ENCODE measurements around the gene ST6GALNAC3.

ST6GALNAC3 gene

GRCh38 chr1:76146184-76146583 is 71.6 kb downstream of the ST6GALNAC3 start:
- no peak for DNase-seq

GRCh38 chr1:76147917-76148316 is 73.4 kb downstream of the ST6GALNAC3 start:
- DNase-seq: no peak

GRCh38 chr1:76148460-76148859 is 73.9 kb downstream of the ST6GALNAC3 start:
- no peak for DNase-seq

GRCh38 chr1:76153841-76154205 is 79.3 kb downstream of the ST6GALNAC3 start:
- no peak for DNase-seq

- DNase-seq: peak; percentile 66
Observed at GRCh38 chr1:76154206-76154956, 79.8 kb downstream of the ST6GALNAC3 start.

- DNase-seq: no peak
Observed at GRCh38 chr1:76156987-76157386, 82.4 kb downstream of the ST6GALNAC3 start.

GRCh38 chr1:76158126-76158525 is 83.6 kb downstream of the ST6GALNAC3 start:
- no peak for DNase-seq

GRCh38 chr1:76160225-76160624 is 85.7 kb downstream of the ST6GALNAC3 start:
- DNase-seq: no peak

- no peak for DNase-seq
Observed at GRCh38 chr1:76161451-76161850, 86.9 kb downstream of the ST6GALNAC3 start.

GRCh38 chr1:76162254-76162653 is 87.7 kb downstream of the ST6GALNAC3 start:
- no peak for DNase-seq

- DNase-seq: no peak
Observed at GRCh38 chr1:76164165-76164564, 89.6 kb downstream of the ST6GALNAC3 start.

- no peak for DNase-seq
Observed at GRCh38 chr1:76170084-76170483, 95.5 kb downstream of the ST6GALNAC3 start.

GRCh38 chr1:76170513-76170912 is 96.0 kb downstream of the ST6GALNAC3 start:
- DNase-seq: no peak

- DNase-seq: no peak
Observed at GRCh38 chr1:76176000-76176399, 101.5 kb downstream of the ST6GALNAC3 start.

- DNase-seq: no peak
Observed at GRCh38 chr1:76177615-76178014, 103.1 kb downstream of the ST6GALNAC3 start.

- DNase-seq: no peak
Observed at GRCh38 chr1:76179219-76179698, 104.7 kb downstream of the ST6GALNAC3 start.

GRCh38 chr1:76185207-76185606 is 110.7 kb downstream of the ST6GALNAC3 start:
- no peak for DNase-seq

- DNase-seq: no peak
Observed at GRCh38 chr1:76186554-76187170, 112.1 kb downstream of the ST6GALNAC3 start.

- DNase-seq: no peak
Observed at GRCh38 chr1:76187436-76187835, 112.9 kb downstream of the ST6GALNAC3 start.

GRCh38 chr1:76189310-76189709 is 114.8 kb downstream of the ST6GALNAC3 start:
- no peak for DNase-seq

GRCh38 chr1:76190749-76191424 is 116.3 kb downstream of the ST6GALNAC3 start:
- DNase-seq: no peak

GRCh38 chr1:76191561-76191960 is 117.0 kb downstream of the ST6GALNAC3 start:
- no peak for DNase-seq

GRCh38 chr1:76198452-76198851 is 123.9 kb downstream of the ST6GALNAC3 start:
- DNase-seq: no peak

- no peak for DNase-seq
Observed at GRCh38 chr1:76202670-76203069, 128.1 kb downstream of the ST6GALNAC3 start.
